NCI-H82 (cell line): ENCODE results near the gene AXIN2.

Experiments
- DNase-seq: peaks from one replicate; lab custom pipeline; 2025; lab: John Stamatoyannopoulos, UW

AXIN2 gene

DNA sequence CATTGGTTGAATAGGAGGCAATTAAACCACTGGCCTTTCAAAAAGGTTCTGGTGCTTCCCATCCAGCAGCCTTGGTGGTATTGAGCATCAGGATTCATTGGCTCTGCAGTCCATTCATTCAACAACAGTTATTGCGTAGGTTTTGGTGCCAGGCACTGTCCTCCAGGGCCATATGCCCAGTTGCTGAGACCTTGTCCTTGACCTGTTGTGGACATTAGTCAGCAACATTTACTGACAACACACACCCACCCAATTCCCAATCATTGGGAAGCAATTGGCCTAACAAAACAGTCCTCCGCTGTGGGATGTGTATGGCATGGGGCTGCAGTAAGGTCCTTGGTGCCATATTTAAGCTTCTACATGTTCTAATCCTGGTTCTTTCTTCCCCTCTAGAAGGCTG, 82.2 kb downstream of the AXIN2 start:
- DNase-seq: no peak
